CD14-positive monocyte (primary cell): ENCODE results near the gene STARD7. TPM values are rescaled to one million over a fixed set of nuclear protein-coding genes. Genes with fewer than 3 reads are reported as not detected.
A peak's percentile ranks its signal among the peaks of the same experiment; 100 is the strongest.

ENCODE experiments used
- DNase-seq, 3 donors: peaks; one replicate each; pipeline ENCODE4 v3.0.0-alpha.2; 2011 to 2022
- H2AFZ ChIP-seq: 2 replicates; pipeline ENCODE4 v1.6.0; 2012; ENCODE audit warnings: mild to moderate bottlenecking, low read depth, low read length, inconsistent platforms; ENCODE audit not compliant: insufficient read depth, poor library complexity, severe bottlenecking
- H3K27ac ChIP-seq, 2 donors: 1 replicate in 1 of 2; 2 replicates in 1 of 2; pipeline ENCODE4 v1.5.1; 2012 to 2013; ENCODE audit warnings: low read length in 2 of 2, control low read depth in 1 of 2, inconsistent platforms in 1 of 2, low read depth in 1 of 2, mild to moderate bottlenecking in 1 of 2
- H3K27me3 ChIP-seq, 2 donors: one replicate each; pipeline versions ENCODE4 v1.6.0 to v1.6.1; 2011 to 2013; ENCODE audit warnings: low read length in 2 of 2; ENCODE audit not compliant: control insufficient read depth in 2 of 2, insufficient read depth in 2 of 2
- H3K36me3 ChIP-seq, 2 donors: replicated peaks in 1 of 2; 1 replicate in 1 of 2; 2 replicates in 1 of 2; pipeline versions ENCODE4 v1.5.1 to v1.6.1; 2012 to 2013; ENCODE audit warnings: low read length in 2 of 2, control low read depth in 1 of 2, inconsistent platforms in 1 of 2, mild to moderate bottlenecking in 1 of 2; ENCODE audit not compliant: insufficient read depth in 2 of 2, control insufficient read depth in 1 of 2
- H3K4me1 ChIP-seq, 2 donors: 1 replicate in 1 of 2; 2 replicates in 1 of 2; pipeline versions ENCODE4 v1.5.1 to v1.6.1; 2012 to 2013; ENCODE audit warnings: low read length in 2 of 2, control low read depth in 1 of 2, inconsistent platforms in 1 of 2, mild to moderate bottlenecking in 1 of 2, moderate library complexity in 1 of 2; ENCODE audit not compliant: insufficient read depth in 2 of 2, control insufficient read depth in 1 of 2
- H3K4me2 ChIP-seq: replicated peaks from 2 replicates; pipeline ENCODE3; 2012; ENCODE audit warnings: low read length, moderate library complexity, mild to moderate bottlenecking; ENCODE audit not compliant: poor library complexity, severe bottlenecking; ENCODE audit errors: extremely low read depth
- H3K4me3 ChIP-seq, 3 experiments: fragments of 200-600 bp in 1 of 3; sonication (generic) in 1 of 3; replicated peaks in 1 of 3; 1 replicate in 2 of 3; 2 replicates in 1 of 3; pipeline ENCODE4 v1.5.1; 2011 to 2013; ENCODE audit warnings: low read length in 3 of 3, mild to moderate bottlenecking in 3 of 3, control low read depth in 2 of 3, low read depth in 2 of 3, inconsistent platforms in 1 of 3, moderate library complexity in 1 of 3
- H3K79me2 ChIP-seq: 2 replicates; pipeline ENCODE4 v1.6.0; 2012; ENCODE audit warnings: mild to moderate bottlenecking, control low read depth, inconsistent platforms, low read length, moderate library complexity; ENCODE audit not compliant: insufficient read depth
- H3K9ac ChIP-seq: 2 replicates; pipeline ENCODE4 v1.6.0; 2017; ENCODE audit warnings: low read length, mild to moderate bottlenecking; ENCODE audit not compliant: insufficient read depth, poor library complexity, severe bottlenecking
- H3K9me3 ChIP-seq, 2 donors: replicated peaks in 1 of 2; 1 replicate in 1 of 2; 2 replicates in 1 of 2; pipeline versions ENCODE4 v1.5.1 to v1.6.1; 2012 to 2013; ENCODE audit warnings: low read length in 2 of 2, control low read depth in 1 of 2; ENCODE audit not compliant: control insufficient read depth in 1 of 2, insufficient read depth in 1 of 2
- H4K20me1 ChIP-seq: 2 replicates; pipeline ENCODE4 v1.6.0; 2012; ENCODE audit warnings: mild to moderate bottlenecking, low read length, control low read depth, moderate library complexity; ENCODE audit not compliant: insufficient read depth
- H3K27ac Mint-ChIP-seq, 7 donors: one replicate each; pipeline ENCODE4 v1.8.0; 2020; ENCODE audit warnings: mild to moderate bottlenecking in 7 of 7, mixed read lengths in 7 of 7, moderate library complexity in 6 of 7, inconsistent platforms in 2 of 7
- H3K27me3 Mint-ChIP-seq, 3 donors: one replicate each; pipeline ENCODE4 v1.8.0; 2021 to 2022; ENCODE audit warnings: low read depth in 3 of 3, mild to moderate bottlenecking in 3 of 3, mixed read lengths in 3 of 3, moderate library complexity in 3 of 3, inconsistent platforms in 1 of 3
- H3K36me3 Mint-ChIP-seq, 2 donors: one replicate each; pipeline ENCODE4 v1.8.0; 2020; ENCODE audit warnings: mixed read lengths in 2 of 2, inconsistent platforms in 1 of 2, mild to moderate bottlenecking in 1 of 2
- H3K4me1 Mint-ChIP-seq: one replicate; pipeline ENCODE4 v1.8.0; 2020; ENCODE audit warnings: mild to moderate bottlenecking, mixed read lengths
- H3K4me3 Mint-ChIP-seq, 2 donors: one replicate each; pipeline ENCODE4 v1.8.0; 2020; ENCODE audit warnings: mild to moderate bottlenecking in 2 of 2, mixed read lengths in 2 of 2, moderate library complexity in 1 of 2
- H3K9me3 Mint-ChIP-seq, 7 donors: one replicate each; pipeline ENCODE4 v1.8.0; 2020 to 2022; ENCODE audit warnings: mixed read lengths in 7 of 7, mild to moderate bottlenecking in 6 of 7, moderate library complexity in 6 of 7, inconsistent platforms in 2 of 7
- CTCF ChIP-seq: fragments of 200-600 bp; IDR thresholded peaks from one replicate; pipeline ENCODE4 v1.8.0; 2022; ENCODE audit warnings: antibody characterized with exemption, mild to moderate bottlenecking
- WGBS: methylation state at CpG from one replicate; pipeline ENCODE4 v1.1.5; 2013; ENCODE audit warnings: missing lambda C conversion rate; ENCODE audit not compliant: insufficient coverage; 5-methylcytosine and 5-hydroxymethylcytosine counted together
- intact Hi-C, 2 donors: fragments of 100-400 bp; cut with micrococcal nuclease; formaldehyde crosslinking; loops; one replicate each; pipeline versions ENCODE4 v1.15.0 to v1.15.1; 2023
- polyA plus RNA-seq, 3 donors: library from polyadenylated mRNA; depleted of rRNA in 1 of 3; unstranded in 2 of 3; stranded (reverse) in 1 of 3; fragments of 300-500 nt in 2 of 3; fragments of >200 nt in 1 of 3; fragmentation: Illumina TruSeq in 2 of 3; gene quantifications; 1 replicate in 2 of 3; 2 replicates in 1 of 3; pipeline ENCODE4 v1.2.3, GENCODE V29; 2012 to 2021

Gene STARD7
- polyA plus RNA-seq, 3 donors: 38.0 to 179 (median 172) TPM

GRCh38 chr2:96164459-96165184, 44.0 kb downstream of the STARD7 start:
- no peak for TF ChIP-seq CTCF
- no peaks in the 10 kb centered on the region for H3K36me3 ChIP-seq
- H3K27me3 Mint-ChIP-seq: no peaks in the 10 kb centered on the region
- H3K9ac ChIP-seq: no peak overlapping the region
- H3K4me3 ChIP-seq: no peak overlapping the region
- no peak overlapping the region for H3K4me2 ChIP-seq
- H3K27me3 ChIP-seq: no peaks in the 10 kb centered on the region
- intact Hi-C loops: no loop called here
- H3K27ac ChIP-seq: no peak overlapping the region
- no peak overlapping the region for H2AFZ ChIP-seq
- H3K4me1 ChIP-seq: no peaks in the 10 kb centered on the region
- peak overlapping the region in 1 of 2 donors; percentile 16 for H3K4me3 Mint-ChIP-seq
- DNase-seq: no peak
- H3K79me2 ChIP-seq: no peaks in the 10 kb centered on the region
- no peaks in the 10 kb centered on the region for H3K9me3 ChIP-seq
- no peaks in the 10 kb centered on the region for H4K20me1 ChIP-seq
- H3K9me3 Mint-ChIP-seq: peaks cover 0 to 4% (median 0%) of the 10 kb centered on the region in 7 donors
- no peak overlapping the region for H3K27ac Mint-ChIP-seq
- 94% methylated on average over 15 of the region's 18 CpGs for WGBS
- H3K36me3 Mint-ChIP-seq: no peaks in the 10 kb centered on the region
- no peaks in the 10 kb centered on the region for H3K4me1 Mint-ChIP-seq

GRCh38 chr2:96163768-96164429, 44.7 kb downstream of the STARD7 start:
- Mint-ChIP-seq H3K4me1 (no peaks in the 10 kb centered on the region), H3K27me3 (peaks cover 0 to 2% (median 0%) of the 10 kb centered on the region in 3 donors), H3K4me3 (no peak overlapping the region), H3K36me3 (no peaks in the 10 kb centered on the region), H3K27ac (peak overlapping the region in 2 of 7 donors; percentile 56 to 57), H3K9me3 (peaks cover 0 to 4% (median 0%) of the 10 kb centered on the region in 7 donors)
- Histone ChIP-seq H3K9ac (no peak overlapping the region), H3K9me3 (no peaks in the 10 kb centered on the region), H3K36me3 (no peaks in the 10 kb centered on the region), H3K4me2 (no peak overlapping the region), H4K20me1 (no peaks in the 10 kb centered on the region), H3K4me1 (no peaks in the 10 kb centered on the region), H3K27ac (no peak overlapping the region), H2AFZ (no peak overlapping the region), H3K79me2 (no peaks in the 10 kb centered on the region), H3K4me3 (no peak overlapping the region), H3K27me3 (no peaks in the 10 kb centered on the region)
- intact Hi-C loops: no loop called here
- WGBS: 38% methylated on average over 7 of the region's 13 CpGs
- TF ChIP-seq CTCF: no peak
- DNase-seq: no peak
